Measurements from ENCODE around the gene EXOC3L4. TPM values are rescaled to one million over a fixed set of nuclear protein-coding genes. Genes with fewer than 3 reads are reported as not detected.

EXOC3L4 gene
- total RNA-seq, 1 donor from 2014 or later: 0.81 TPM

GRCh38 chr14:103078860-103079587, 15.5 kb upstream of the EXOC3L4 start:
- H3K9me3 Mint-ChIP-seq (ENCODE audit: unreplicated experiment): no peaks in the 10 kb centered on the region
- no peak for DNase-seq
- H3K4me1 Mint-ChIP-seq (ENCODE audit: low read depth, unreplicated experiment): peaks cover 3% of the 10 kb centered on the region
- peaks cover 4% of the 10 kb centered on the region for H3K27me3 Mint-ChIP-seq (ENCODE audit: unreplicated experiment)
- no peak overlapping the region for H3K27ac Mint-ChIP-seq (ENCODE audit: unreplicated experiment)
- TF ChIP-seq CTCF (IDR thresholded peaks at IDR 0.05; ENCODE audit: partially characterized antibody, unreplicated experiment): no peak
- H3K36me3 Mint-ChIP-seq (ENCODE audit: unreplicated experiment): no peaks in the 10 kb centered on the region
- no peak overlapping the region for H3K4me3 Mint-ChIP-seq (ENCODE audit: unreplicated experiment)

GRCh38 chr14:103081951-103082350, 12.6 kb upstream of the EXOC3L4 start:
- Mint-ChIP-seq H3K4me1 (ENCODE audit: low read depth, unreplicated experiment) (no peaks in the 10 kb centered on the region), H3K27ac (ENCODE audit: unreplicated experiment) (no peak overlapping the region), H3K9me3 (ENCODE audit: unreplicated experiment) (no peaks in the 10 kb centered on the region), H3K36me3 (ENCODE audit: unreplicated experiment) (no peaks in the 10 kb centered on the region), H3K27me3 (ENCODE audit: unreplicated experiment) (peaks cover 3% of the 10 kb centered on the region), H3K4me3 (ENCODE audit: unreplicated experiment) (no peak overlapping the region)
- no peak for TF ChIP-seq CTCF (IDR thresholded peaks at IDR 0.05; ENCODE audit: partially characterized antibody, unreplicated experiment)
- no peak for DNase-seq

- Mint-ChIP-seq H3K4me3 (ENCODE audit: unreplicated experiment) (peak within 1 kb of the TSS; percentile 72), H3K36me3 (ENCODE audit: unreplicated experiment) (no peaks in the 10 kb centered on the region), H3K4me1 (ENCODE audit: low read depth, unreplicated experiment) (peaks cover 2% of the 10 kb centered on the region), H3K27ac (ENCODE audit: unreplicated experiment) (no peak within 1 kb of the TSS), H3K9me3 (ENCODE audit: unreplicated experiment) (no peaks in the 10 kb centered on the region), H3K27me3 (ENCODE audit: unreplicated experiment) (peaks cover 3% of the 10 kb centered on the region)
- DNase-seq: no peak
- no peak for TF ChIP-seq CTCF (IDR thresholded peaks at IDR 0.05; ENCODE audit: partially characterized antibody, unreplicated experiment)
Observed at GRCh38 chr14:103084021-103084919, 10.3 kb upstream of the EXOC3L4 start, which contains the start of gene LBHD2. Gene LBHD2 (plus strand): TSS chr14:103084210. CDS start chr14:103086013, 1,803 bp downstream.

- no peak overlapping the region for H3K27ac Mint-ChIP-seq (ENCODE audit: unreplicated experiment)
- no peak overlapping the region for H3K4me3 Mint-ChIP-seq (ENCODE audit: unreplicated experiment)
- DNase-seq: no peak
Observed at GRCh38 chr14:103085106-103086091, 9.1 kb upstream of the EXOC3L4 start.

More at GRCh38 chr14:103085106-103086091, 9.1 kb upstream of the EXOC3L4 start:
- TF ChIP-seq CTCF (IDR thresholded peaks at IDR 0.05; ENCODE audit: partially characterized antibody, unreplicated experiment): peak; percentile 15
- H3K36me3 Mint-ChIP-seq (ENCODE audit: unreplicated experiment): no peaks in the 10 kb centered on the region
- no peaks in the 10 kb centered on the region for H3K9me3 Mint-ChIP-seq (ENCODE audit: unreplicated experiment)
- H3K27me3 Mint-ChIP-seq (ENCODE audit: unreplicated experiment): peaks cover 3% of the 10 kb centered on the region
- peaks cover 2% of the 10 kb centered on the region for H3K4me1 Mint-ChIP-seq (ENCODE audit: low read depth, unreplicated experiment)
